Measurements from ENCODE around the gene CDCA8. TPM values are rescaled to one million over a fixed set of nuclear protein-coding genes. Genes with fewer than 3 reads are reported as not detected.
"Not testable (repeated sequence)": the region's sequence is repeated elsewhere in the genome, so short reads cannot be mapped to it uniquely, and the experiment has no call there.

The CDCA8 gene
- total and polyA plus RNA-seq, 2 experiments from 2014 or later, result 31.6 to 37.9 TPM

DNA sequence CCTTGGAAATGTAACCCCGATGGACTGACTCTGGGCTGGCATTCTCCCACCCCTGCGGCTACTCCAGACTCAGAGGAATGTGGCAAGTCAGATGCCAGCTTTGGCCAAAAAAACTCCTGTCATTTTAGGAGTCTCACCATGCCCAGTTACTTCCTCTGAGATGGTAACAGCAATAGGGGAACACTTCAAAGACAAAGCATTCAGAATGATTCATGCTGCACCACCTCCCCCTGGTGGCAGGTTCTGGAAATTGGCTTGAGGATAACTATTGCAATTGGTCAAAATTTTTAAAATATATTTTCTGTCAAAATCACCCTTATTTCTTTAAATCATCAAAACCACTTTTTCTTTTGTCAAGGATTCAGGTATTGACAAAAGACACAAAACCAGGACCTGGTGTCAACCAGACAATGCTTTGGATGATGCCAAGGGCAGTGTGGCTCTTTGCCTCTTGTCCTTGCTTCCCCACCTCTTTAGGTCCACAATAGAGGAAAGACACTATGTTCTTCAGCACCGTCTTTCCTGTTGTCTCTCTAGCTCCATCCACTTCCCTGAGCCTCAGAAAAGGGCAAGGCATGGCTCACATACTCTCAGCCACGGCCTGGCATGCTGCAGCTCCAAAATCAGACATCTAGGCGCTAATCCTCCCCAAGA lies 9.9 kb upstream of the CDCA8 start:
- no peaks in the 10 kb centered on the region for H3K79me2 ChIP-seq (replicated peaks; ENCODE audit: insufficient read depth)
- no peaks in the 10 kb centered on the region for H3K9me2 ChIP-seq (ENCODE audit: insufficient read depth)
- Mint-ChIP-seq H3K36me3 (ENCODE audit: low read depth) (peaks cover 51% of the 10 kb centered on the region), H3K4me3 (no peak overlapping the region), H3K27me3 (ENCODE audit: insufficient read depth, low read depth, poor library complexity) (peaks cover 11% of the 10 kb centered on the region), H3K9me3 (no peaks in the 10 kb centered on the region), H3K27ac (no peak overlapping the region), H3K4me1 (no peaks in the 10 kb centered on the region)
- peak; percentile 83 for DNase-seq (ENCODE audit: low spot score)
- ATAC-seq, result peak; percentile 72
- no peak overlapping the region for H3K27ac ChIP-seq (ENCODE audit: low read depth)
- H3K27me3 ChIP-seq (ENCODE audit: insufficient read depth), result no peaks in the 10 kb centered on the region
- no peak overlapping the region for H3K4me3 ChIP-seq
- no peak overlapping the region for H2AFZ ChIP-seq
- no peaks in the 10 kb centered on the region for H3K4me1 ChIP-seq (ENCODE audit: insufficient read depth)
- H4K20me1 ChIP-seq (replicated peaks; ENCODE audit: insufficient read depth), result peaks cover 13% of the 10 kb centered on the region
- no peak for TF ChIP-seq NANOG (IDR thresholded peaks at IDR 0.05; ENCODE audit: borderline replicate concordance)
- TF ChIP-seq, protein P1, sequence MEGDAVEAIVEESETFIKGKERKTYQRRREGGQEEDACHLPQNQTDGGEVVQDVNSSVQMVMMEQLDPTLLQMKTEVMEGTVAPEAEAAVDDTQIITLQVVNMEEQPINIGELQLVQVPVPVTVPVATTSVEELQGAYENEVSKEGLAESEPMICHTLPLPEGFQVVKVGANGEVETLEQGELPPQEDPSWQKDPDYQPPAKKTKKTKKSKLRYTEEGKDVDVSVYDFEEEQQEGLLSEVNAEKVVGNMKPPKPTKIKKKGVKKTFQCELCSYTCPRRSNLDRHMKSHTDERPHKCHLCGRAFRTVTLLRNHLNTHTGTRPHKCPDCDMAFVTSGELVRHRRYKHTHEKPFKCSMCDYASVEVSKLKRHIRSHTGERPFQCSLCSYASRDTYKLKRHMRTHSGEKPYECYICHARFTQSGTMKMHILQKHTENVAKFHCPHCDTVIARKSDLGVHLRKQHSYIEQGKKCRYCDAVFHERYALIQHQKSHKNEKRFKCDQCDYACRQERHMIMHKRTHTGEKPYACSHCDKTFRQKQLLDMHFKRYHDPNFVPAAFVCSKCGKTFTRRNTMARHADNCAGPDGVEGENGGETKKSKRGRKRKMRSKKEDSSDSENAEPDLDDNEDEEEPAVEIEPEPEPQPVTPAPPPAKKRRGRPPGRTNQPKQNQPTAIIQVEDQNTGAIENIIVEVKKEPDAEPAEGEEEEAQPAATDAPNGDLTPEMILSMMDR (conservative IDR thresholded peaks at IDR 0.05; ENCODE audit: low read depth in 2 of 2), result peak; percentile 86 to 98
- H3F3A ChIP-seq (replicated peaks; ENCODE audit: low read depth), result peaks cover 10% of the 10 kb centered on the region
- peaks cover 37% of the 10 kb centered on the region for H3K36me3 ChIP-seq (ENCODE audit: insufficient read depth)
- no peak overlapping the region for H3K4me2 ChIP-seq

DNA sequence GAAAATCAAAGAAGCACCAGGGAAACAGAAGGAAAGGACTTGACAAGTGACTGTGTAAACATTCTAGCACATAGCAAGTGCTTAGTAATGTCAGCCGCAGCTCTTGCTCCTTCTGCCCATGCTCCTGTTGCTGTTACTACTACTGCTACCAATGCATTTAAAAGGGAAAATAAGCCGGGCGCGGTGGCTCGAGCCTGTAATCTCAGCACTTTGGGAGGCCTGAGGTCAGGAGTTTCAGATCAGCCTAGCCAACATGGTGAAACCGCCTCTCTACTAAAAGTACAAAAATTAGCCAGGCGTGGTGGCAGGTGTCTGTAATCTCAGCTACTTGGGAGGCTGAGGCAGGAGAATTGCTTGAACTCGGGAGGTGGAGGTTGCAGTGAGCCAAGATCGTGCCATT lies 8.1 kb upstream of the CDCA8 start:
- not testable (repeated sequence) for H3K9me3 Mint-ChIP-seq; H3K9me2 ChIP-seq (ENCODE audit: insufficient read depth); H3K4me1 ChIP-seq (ENCODE audit: insufficient read depth); H3K27ac Mint-ChIP-seq; H3K4me3 ChIP-seq; H2AFZ ChIP-seq; H3K4me2 ChIP-seq; H3K27me3 ChIP-seq (ENCODE audit: insufficient read depth); H3K4me1 Mint-ChIP-seq; ATAC-seq; DNase-seq (ENCODE audit: low spot score); H3K27ac ChIP-seq (ENCODE audit: low read depth); H3K4me3 Mint-ChIP-seq
- peaks cover 11% of the 10 kb centered on the region for H3K27me3 Mint-ChIP-seq (ENCODE audit: insufficient read depth, low read depth, poor library complexity)
- H3F3A ChIP-seq (replicated peaks; ENCODE audit: low read depth), result peaks cover 10% of the 10 kb centered on the region
- H3K36me3 ChIP-seq (ENCODE audit: insufficient read depth), result peaks cover 37% of the 10 kb centered on the region
- peaks cover 20% of the 10 kb centered on the region for H4K20me1 ChIP-seq (replicated peaks; ENCODE audit: insufficient read depth)
- peaks cover 63% of the 10 kb centered on the region for H3K36me3 Mint-ChIP-seq (ENCODE audit: low read depth)
- peaks cover 16% of the 10 kb centered on the region for H3K79me2 ChIP-seq (replicated peaks; ENCODE audit: insufficient read depth)

DNA sequence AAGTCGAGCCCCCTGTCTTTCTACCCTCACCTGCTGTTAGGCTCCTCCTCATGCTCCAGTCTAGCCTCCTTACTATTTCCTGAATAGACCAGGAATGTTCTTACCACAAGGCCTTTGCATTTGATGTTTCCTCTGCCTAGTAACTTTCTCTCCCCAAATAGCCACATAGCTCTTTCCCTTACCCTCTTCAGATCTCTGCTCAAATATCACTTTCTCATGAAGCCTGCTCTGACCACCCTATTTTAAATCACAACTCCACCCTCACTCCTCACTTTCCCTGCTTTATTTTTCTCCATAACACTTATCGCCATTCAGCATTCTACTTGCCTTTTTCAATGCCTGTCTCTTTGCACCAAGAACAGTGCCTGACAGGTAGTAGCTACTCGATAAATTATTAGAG lies 6.6 kb upstream of the CDCA8 start:
- Histone ChIP-seq H3K27me3 (ENCODE audit: insufficient read depth) (no peaks in the 10 kb centered on the region), H3K4me1 (ENCODE audit: insufficient read depth) (peaks cover 8% of the 10 kb centered on the region; the same call in 1 of the 2 replicates), H4K20me1 (replicated peaks; ENCODE audit: insufficient read depth) (peaks cover 20% of the 10 kb centered on the region), H3K4me2 (no peak overlapping the region), H3K36me3 (ENCODE audit: insufficient read depth) (peaks cover 37% of the 10 kb centered on the region), H3K4me3 (no peak overlapping the region), H3K79me2 (replicated peaks; ENCODE audit: insufficient read depth) (peaks cover 26% of the 10 kb centered on the region), H3K27ac (ENCODE audit: low read depth) (no peak overlapping the region), H3K9me2 (ENCODE audit: insufficient read depth) (no peaks in the 10 kb centered on the region), H3F3A (replicated peaks; ENCODE audit: low read depth) (peaks cover 10% of the 10 kb centered on the region), H2AFZ (no peak overlapping the region)
- peaks cover 13% of the 10 kb centered on the region for H3K27me3 Mint-ChIP-seq (ENCODE audit: insufficient read depth, low read depth, poor library complexity)
- H3K27ac Mint-ChIP-seq, result no peak overlapping the region
- no peak overlapping the region for H3K4me3 Mint-ChIP-seq
- no peak for ATAC-seq
- H3K4me1 Mint-ChIP-seq, result peaks cover 11% of the 10 kb centered on the region
- H3K9me3 Mint-ChIP-seq, result no peaks in the 10 kb centered on the region; the same call in 2 of the 3 replicates
- peaks cover 66% of the 10 kb centered on the region for H3K36me3 Mint-ChIP-seq (ENCODE audit: low read depth)
- DNase-seq (ENCODE audit: low spot score), result no peak
- TF ChIP-seq ZNF114 (CRISPR knock-in tag; IDR thresholded peaks at IDR 0.05), result no peak
- TF ChIP-seq, protein P2, sequence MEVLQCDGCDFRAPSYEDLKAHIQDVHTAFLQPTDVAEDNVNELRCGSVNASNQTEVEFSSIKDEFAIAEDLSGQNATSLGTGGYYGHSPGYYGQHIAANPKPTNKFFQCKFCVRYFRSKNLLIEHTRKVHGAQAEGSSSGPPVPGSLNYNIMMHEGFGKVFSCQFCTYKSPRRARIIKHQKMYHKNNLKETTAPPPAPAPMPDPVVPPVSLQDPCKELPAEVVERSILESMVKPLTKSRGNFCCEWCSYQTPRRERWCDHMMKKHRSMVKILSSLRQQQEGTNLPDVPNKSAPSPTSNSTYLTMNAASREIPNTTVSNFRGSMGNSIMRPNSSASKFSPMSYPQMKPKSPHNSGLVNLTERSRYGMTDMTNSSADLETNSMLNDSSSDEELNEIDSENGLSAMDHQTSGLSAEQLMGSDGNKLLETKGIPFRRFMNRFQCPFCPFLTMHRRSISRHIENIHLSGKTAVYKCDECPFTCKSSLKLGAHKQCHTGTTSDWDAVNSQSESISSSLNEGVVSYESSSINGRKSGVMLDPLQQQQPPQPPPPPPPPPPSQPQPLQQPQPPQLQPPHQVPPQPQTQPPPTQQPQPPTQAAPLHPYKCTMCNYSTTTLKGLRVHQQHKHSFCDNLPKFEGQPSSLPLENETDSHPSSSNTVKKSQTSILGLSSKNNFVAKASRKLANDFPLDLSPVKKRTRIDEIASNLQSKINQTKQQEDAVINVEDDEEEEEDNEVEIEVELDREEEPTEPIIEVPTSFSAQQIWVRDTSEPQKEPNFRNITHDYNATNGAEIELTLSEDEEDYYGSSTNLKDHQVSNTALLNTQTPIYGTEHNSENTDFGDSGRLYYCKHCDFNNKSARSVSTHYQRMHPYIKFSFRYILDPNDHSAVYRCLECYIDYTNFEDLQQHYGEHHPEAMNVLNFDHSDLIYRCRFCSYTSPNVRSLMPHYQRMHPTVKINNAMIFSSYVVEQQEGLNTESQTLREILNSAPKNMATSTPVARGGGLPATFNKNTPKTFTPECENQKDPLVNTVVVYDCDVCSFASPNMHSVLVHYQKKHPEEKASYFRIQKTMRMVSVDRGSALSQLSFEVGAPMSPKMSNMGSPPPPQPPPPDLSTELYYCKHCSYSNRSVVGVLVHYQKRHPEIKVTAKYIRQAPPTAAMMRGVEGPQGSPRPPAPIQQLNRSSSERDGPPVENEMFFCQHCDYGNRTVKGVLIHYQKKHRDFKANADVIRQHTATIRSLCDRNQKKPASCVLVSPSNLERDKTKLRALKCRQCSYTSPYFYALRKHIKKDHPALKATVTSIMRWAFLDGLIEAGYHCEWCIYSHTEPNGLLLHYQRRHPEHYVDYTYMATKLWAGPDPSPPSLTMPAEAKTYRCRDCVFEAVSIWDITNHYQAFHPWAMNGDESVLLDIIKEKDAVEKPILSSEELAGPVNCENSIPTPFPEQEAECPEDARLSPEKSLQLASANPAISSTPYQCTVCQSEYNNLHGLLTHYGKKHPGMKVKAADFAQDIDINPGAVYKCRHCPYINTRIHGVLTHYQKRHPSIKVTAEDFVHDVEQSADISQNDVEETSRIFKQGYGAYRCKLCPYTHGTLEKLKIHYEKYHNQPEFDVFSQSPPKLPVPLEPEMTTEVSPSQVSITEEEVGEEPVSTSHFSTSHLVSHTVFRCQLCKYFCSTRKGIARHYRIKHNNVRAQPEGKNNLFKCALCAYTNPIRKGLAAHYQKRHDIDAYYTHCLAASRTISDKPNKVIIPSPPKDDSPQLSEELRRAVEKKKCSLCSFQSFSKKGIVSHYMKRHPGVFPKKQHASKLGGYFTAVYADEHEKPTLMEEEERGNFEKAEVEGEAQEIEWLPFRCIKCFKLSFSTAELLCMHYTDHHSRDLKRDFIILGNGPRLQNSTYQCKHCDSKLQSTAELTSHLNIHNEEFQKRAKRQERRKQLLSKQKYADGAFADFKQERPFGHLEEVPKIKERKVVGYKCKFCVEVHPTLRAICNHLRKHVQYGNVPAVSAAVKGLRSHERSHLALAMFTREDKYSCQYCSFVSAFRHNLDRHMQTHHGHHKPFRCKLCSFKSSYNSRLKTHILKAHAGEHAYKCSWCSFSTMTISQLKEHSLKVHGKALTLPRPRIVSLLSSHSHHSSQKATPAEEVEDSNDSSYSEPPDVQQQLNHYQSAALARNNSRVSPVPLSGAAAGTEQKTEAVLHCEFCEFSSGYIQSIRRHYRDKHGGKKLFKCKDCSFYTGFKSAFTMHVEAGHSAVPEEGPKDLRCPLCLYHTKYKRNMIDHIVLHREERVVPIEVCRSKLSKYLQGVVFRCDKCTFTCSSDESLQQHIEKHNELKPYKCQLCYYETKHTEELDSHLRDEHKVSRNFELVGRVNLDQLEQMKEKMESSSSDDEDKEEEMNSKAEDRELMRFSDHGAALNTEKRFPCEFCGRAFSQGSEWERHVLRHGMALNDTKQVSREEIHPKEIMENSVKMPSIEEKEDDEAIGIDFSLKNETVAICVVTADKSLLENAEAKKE (CRISPR knock-in tag; IDR thresholded peaks at IDR 0.05), result no peak
- TF ChIP-seq STAT1 (IDR thresholded peaks at IDR 0.05; ENCODE audit: unreplicated experiment), result no peak
- TF ChIP-seq JUNB (IDR thresholded peaks at IDR 0.05; ENCODE audit: unreplicated experiment), result no peak
